Measurements from ENCODE around the gene C14orf180.

DNA sequence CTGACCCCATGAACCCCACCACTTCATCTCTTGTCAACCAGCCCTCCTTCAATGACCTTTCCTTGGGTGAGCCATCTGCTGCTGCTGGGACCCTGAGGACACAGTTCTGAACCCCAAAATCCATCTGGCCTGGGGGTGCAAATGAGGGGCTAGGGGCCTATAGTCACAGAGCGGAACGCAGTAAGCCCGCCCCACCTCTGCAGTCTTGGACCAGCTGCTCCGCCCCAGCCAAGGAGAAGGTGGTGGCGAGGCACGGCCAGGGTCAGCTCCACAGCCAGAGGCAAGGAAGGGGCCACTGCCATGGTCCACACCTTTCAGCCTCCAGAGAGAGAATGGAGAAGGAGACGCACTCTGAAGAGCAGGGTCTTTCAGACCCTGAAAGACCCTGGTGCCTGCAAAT is 19.9 kb downstream of the C14orf180 start:
- TF ChIP-seq EP300 (IDR thresholded peaks at IDR 0.05) = no peak
- no peak for TF ChIP-seq CTCF (IDR thresholded peaks at IDR 0.05)
- TF ChIP-seq POLR2A (IDR thresholded peaks at IDR 0.05) = no peak

Measured in ovary (tissue), 3 donors.